SJSA1 (cell line): ENCODE measurements around the gene FAM83G. TPM values are rescaled to one million over a fixed set of nuclear protein-coding genes. Genes with fewer than 3 reads are reported as not detected.

Source experiments
- DNase-seq, 2 experiments: peaks; one replicate each; pipeline ENCODE4 v3.0.0-alpha.2; 2015 to 2020; ENCODE audit warnings: low spot score in 2 of 2, low read depth in 1 of 2
- H3K27ac ChIP-seq: fragments of 250-450 bp; sonication (Bioruptor Pico); 2 replicates; pipeline ENCODE4 v1.5.1; 2020; ENCODE audit warnings: mild to moderate bottlenecking, moderate library complexity
- H3K27me3 ChIP-seq: fragments of 250-450 bp; sonication (Bioruptor Pico); replicated peaks from 2 replicates; pipeline ENCODE4 v1.5.1; 2020; ENCODE audit warnings: mild to moderate bottlenecking, moderate library complexity
- H3K36me3 ChIP-seq: fragments of 250-450 bp; sonication (Bioruptor Pico); 2 replicates; pipeline ENCODE4 v1.5.1; 2020; ENCODE audit warnings: mild to moderate bottlenecking
- H3K4me1 ChIP-seq: fragments of 250-450 bp; sonication (Bioruptor Pico); replicated peaks from 2 replicates; pipeline ENCODE4 v1.6.1; 2021; ENCODE audit warnings: mild to moderate bottlenecking
- H3K4me3 ChIP-seq: fragments of 250-450 bp; sonication (Bioruptor Pico); 2 replicates; pipeline ENCODE4 v1.5.1; 2020; ENCODE audit warnings: mild to moderate bottlenecking
- H3K9me3 ChIP-seq: fragments of 250-450 bp; sonication (Bioruptor Pico); replicated peaks from 2 replicates; pipeline ENCODE4 v1.5.1; 2020; ENCODE audit warnings: mild to moderate bottlenecking
- total RNA-seq: library from RNA; depleted of rRNA; stranded (reverse); fragments of >200 nt; shearing (Covaris generic); gene quantifications from 2 replicates; pipeline ENCODE4 v1.2.3, GENCODE V29; 2014

Gene FAM83G
- total RNA-seq, 1 experiment from 2014 or later, result 6.7 TPM

GRCh38 chr17:19005789-19006430 is 1.3 kb upstream of the FAM83G start:
- Histone ChIP-seq H3K36me3 (peaks cover 18% of the 10 kb centered on the region), H3K4me1 (peaks cover 22% of the 10 kb centered on the region), H3K9me3 (no peaks in the 10 kb centered on the region), H3K4me3 (no peak overlapping the region), H3K27ac (no peak overlapping the region), H3K27me3 (no peaks in the 10 kb centered on the region)
- no peak for DNase-seq

- Histone ChIP-seq H3K4me3 (peak overlapping the region; percentile 68), H3K36me3 (peaks cover 18% of the 10 kb centered on the region), H3K27ac (peak overlapping the region; percentile 85), H3K9me3 (no peaks in the 10 kb centered on the region), H3K4me1 (peaks cover 19% of the 10 kb centered on the region), H3K27me3 (no peaks in the 10 kb centered on the region)
- no peak for DNase-seq
Observed at GRCh38 chr17:19005137-19005773, 691 bp upstream of the FAM83G start.

DNA sequence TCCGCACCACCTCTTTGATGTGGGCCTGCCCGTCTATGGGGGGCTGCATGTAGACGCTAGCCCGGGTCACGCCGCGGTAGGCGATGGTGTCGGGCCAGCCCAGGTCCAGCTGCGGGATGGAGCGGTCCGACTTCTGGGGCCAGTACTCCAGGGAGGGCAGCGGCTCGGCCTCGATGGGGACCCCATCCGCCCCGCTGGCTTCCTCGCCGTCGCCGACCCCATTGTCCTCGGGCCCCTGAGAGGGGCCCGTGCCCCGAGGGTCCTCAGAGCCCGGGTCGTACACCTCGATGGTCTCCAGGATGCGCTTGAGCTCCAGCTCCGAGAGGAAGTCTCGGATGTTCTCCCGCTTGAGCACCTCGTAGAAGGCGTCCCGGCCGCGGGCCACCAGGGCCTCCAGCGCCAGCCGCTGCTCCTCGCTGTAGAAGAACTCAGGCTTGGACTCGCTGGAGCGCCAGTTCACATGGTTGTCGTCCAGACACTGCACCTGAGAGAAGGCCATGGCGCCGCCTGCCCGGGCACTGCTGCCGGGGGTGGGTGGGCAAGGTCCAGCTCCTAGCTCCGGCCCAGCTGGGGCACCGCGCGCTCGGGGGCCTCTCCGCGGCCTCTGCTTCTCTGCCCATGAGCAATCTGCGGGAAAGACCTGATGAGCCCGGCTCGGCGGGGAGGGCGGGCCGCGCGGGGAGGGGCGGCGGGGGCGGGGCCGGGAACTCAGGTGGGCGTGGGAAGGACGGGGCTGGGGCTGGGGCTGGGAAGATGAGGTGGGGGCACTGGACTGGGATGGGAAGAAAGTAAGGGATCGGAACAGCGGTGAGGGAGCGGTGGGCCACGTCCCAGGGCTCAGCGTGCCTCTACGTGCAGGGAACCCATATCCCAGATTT is 782 bp downstream of the FAM83G start:
- H3K4me1 ChIP-seq, result peaks cover 19% of the 10 kb centered on the region
- H3K9me3 ChIP-seq, result no peaks in the 10 kb centered on the region
- peaks cover 18% of the 10 kb centered on the region for H3K36me3 ChIP-seq
- H3K27me3 ChIP-seq, result no peaks in the 10 kb centered on the region
- H3K4me3 ChIP-seq, result peak overlapping the region; percentile 68
- peak overlapping the region; percentile 85 for H3K27ac ChIP-seq
- DNase-seq, result no peak

DNA sequence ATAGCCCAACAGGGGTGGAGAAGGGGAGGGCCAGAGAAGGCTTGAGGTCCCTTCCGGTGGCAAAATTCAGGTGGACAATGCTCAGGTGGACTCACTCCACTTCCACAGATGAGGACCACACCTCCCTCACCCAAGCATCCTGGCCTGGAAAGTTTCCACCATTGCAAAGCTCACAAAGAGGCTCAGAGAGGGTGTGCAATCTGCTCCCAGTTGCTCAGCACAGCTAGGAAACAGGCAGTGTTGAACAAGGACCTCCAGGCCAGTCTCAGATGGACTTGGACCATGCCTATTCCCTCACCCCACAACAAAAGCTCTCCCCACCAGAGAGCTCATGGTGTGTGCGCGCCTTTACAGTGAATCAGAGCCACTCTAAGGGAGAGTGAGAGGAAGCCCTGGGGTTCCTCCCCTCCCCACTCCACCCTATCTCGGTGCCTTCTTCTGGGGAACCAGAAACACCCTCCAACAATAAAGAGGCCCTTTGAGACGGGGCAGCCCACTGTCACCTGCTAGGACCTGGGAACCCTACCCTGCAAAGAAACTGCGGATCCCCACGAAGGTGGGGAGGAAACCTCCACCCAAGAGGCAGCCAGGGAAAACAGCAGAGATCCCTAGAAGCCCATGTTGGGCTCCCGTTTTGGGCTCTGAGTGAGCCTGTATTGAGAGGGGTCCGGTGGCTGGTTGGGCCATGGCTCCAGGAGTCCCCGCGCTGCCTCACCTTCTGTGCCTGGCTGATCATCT is 1.6 kb downstream of the FAM83G start:
- Histone ChIP-seq H3K9me3 (no peaks in the 10 kb centered on the region), H3K36me3 (peaks cover 18% of the 10 kb centered on the region), H3K27me3 (no peaks in the 10 kb centered on the region), H3K4me3 (no peak overlapping the region; the same call in 1 of the 2 replicates), H3K27ac (no peak overlapping the region), H3K4me1 (peaks cover 19% of the 10 kb centered on the region)
- no peak for DNase-seq

DNA sequence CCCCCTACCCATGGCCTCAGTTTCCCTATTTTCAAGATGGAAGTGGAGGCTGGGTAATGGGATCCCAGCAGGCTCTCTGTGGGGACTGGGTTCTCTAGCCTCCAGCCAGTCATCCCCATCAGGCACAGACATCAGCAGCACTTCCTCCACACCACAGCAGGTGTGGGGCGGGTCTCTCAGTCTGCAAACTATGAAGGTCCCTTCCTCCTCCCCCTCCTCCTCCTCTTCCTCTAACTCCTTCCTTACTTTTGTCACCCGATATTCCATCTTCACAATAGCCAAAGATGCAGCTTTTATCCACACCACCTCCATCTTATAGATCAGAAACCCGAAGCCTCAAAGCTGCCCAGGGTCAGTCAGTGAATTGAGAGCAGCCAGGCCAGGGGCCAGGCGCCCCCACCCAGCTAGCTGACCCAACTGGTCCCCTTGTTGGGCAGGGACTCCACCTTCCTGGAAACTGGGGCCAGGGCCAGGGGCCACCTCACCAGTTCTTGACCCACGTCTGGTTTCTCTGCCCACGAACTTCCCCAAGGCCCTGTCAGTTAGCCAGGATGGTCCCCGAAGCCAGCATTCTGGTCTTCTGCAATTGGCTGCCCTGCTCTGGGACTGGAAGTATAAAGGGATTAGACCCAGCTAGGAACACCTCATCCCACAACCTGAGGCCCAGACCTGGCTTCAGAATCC is 2.5 kb downstream of the FAM83G start:
- Histone ChIP-seq H3K4me3 (no peak overlapping the region), H3K27me3 (no peaks in the 10 kb centered on the region), H3K9me3 (no peaks in the 10 kb centered on the region), H3K4me1 (peaks cover 19% of the 10 kb centered on the region), H3K36me3 (peaks cover 18% of the 10 kb centered on the region), H3K27ac (no peak overlapping the region)
- DNase-seq, result no peak

DNA sequence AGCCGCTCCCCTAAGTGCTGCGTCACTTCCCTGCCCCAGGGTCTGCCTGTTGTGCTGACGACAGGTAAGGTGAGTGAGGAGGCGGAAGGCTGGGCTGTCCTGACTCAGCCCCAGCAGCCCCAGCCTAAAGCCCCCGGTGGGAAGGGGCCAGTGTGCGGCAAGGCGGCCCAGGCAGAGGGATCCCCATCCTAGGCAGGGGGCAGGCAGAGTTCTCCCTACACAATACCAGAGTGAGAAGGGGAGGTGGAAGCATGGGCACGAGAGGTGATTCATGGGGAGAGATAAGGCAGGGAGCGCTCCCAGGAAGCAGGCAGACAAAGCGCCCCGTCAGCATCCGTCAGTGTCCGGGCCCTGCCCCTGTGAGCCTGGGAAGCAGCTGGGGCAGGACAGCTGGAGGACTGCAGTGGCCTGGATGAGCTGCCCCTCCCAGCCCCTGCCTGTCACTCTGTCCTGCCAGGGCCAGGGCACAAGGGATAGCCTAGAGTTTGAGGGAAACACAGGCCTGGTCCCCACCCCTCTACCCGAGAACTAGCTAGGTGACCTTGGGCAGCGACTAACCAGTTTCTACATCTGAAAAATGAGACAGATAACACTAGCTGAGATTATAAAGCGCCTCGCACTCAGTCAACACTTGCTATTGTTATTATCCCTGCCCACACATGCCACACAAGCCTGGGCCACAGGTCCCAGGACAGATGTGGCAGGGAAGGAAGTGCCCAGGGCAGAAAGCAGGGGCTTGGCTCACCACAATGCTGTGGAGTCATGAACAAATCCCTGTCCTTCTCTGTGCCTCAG is 3.8 kb downstream of the FAM83G start:
- no peaks in the 10 kb centered on the region for H3K9me3 ChIP-seq
- H3K4me3 ChIP-seq, result no peak overlapping the region
- no peaks in the 10 kb centered on the region for H3K27me3 ChIP-seq
- DNase-seq, result no peak
- peaks cover 22% of the 10 kb centered on the region for H3K36me3 ChIP-seq
- peaks cover 19% of the 10 kb centered on the region for H3K4me1 ChIP-seq
- no peak overlapping the region for H3K27ac ChIP-seq

DNA sequence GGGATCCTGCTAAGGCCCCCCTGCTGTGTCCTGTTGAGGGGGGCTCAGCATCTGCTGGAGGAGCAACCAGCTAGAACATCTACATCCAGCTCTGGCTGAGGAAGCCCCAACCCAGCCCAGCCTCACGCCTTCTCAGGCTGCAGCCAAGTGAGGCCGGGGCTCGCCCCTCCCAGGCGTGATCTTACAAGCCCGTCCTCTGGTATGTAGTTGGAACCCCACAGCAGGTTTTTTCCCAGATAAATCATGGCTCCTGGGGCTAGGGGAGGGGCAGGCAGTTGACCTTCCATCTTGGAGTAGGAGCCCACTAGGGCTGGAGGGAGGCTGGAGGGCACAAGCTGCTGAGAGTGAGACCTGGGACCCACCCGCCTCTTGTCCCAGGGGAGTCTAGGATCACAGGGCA is 4.7 kb downstream of the FAM83G start:
- DNase-seq, result no peak
- H3K27ac ChIP-seq, result no peak overlapping the region
- peaks cover 22% of the 10 kb centered on the region for H3K36me3 ChIP-seq
- H3K4me3 ChIP-seq, result no peak overlapping the region
- no peaks in the 10 kb centered on the region for H3K27me3 ChIP-seq
- 0 out of 2 replicates have a peak, but pooled peaks cover 2% of the 10 kb centered on the region for H3K9me3 ChIP-seq
- peaks cover 16% of the 10 kb centered on the region for H3K4me1 ChIP-seq

DNA sequence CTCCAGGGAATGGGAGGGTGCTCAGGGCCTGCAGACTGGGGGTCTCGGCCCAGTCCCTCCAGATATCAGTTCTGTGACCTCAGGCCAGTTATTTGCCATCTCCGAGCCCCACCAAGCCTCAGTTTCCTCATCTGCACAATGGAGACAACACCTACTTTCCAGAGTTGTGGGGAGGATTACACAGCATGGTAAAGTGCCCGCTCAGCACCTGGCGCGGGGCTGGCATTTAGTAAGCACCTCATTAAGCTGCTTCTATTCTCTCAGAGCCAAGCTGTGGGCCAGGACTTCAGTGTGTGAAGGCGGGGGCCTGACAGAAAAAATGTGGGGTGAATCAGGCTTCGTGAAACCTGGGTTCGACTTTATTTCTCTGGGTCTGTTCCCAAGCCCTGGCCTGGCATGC is 5.2 kb downstream of the FAM83G start:
- Histone ChIP-seq H3K4me3 (no peak overlapping the region), H3K27ac (no peak overlapping the region), H3K9me3 (0 out of 2 replicates have a peak, but pooled peaks cover 2% of the 10 kb centered on the region), H3K36me3 (peaks cover 22% of the 10 kb centered on the region), H3K4me1 (peaks cover 11% of the 10 kb centered on the region), H3K27me3 (no peaks in the 10 kb centered on the region)
- DNase-seq, result no peak

- Histone ChIP-seq H3K36me3 (peaks cover 16% of the 10 kb centered on the region), H3K27ac (no peak overlapping the region), H3K4me1 (no peaks in the 10 kb centered on the region), H3K9me3 (0 out of 2 replicates have a peak, but pooled peaks cover 2% of the 10 kb centered on the region), H3K4me3 (no peak overlapping the region), H3K27me3 (no peaks in the 10 kb centered on the region)
- DNase-seq, result no peak
Observed at GRCh38 chr17:18997650-18998196, 6.8 kb downstream of the FAM83G start.

- no peaks in the 10 kb centered on the region for H3K27me3 ChIP-seq
- H3K4me1 ChIP-seq, result no peaks in the 10 kb centered on the region
- DNase-seq, result no peak
- H3K27ac ChIP-seq, result no peak overlapping the region
- 0 out of 2 replicates have a peak, but pooled peaks cover 2% of the 10 kb centered on the region for H3K9me3 ChIP-seq
- H3K36me3 ChIP-seq, result peaks cover 12% of the 10 kb centered on the region
- no peak overlapping the region for H3K4me3 ChIP-seq
Observed at GRCh38 chr17:18996458-18996857, 8.1 kb downstream of the FAM83G start.

DNA sequence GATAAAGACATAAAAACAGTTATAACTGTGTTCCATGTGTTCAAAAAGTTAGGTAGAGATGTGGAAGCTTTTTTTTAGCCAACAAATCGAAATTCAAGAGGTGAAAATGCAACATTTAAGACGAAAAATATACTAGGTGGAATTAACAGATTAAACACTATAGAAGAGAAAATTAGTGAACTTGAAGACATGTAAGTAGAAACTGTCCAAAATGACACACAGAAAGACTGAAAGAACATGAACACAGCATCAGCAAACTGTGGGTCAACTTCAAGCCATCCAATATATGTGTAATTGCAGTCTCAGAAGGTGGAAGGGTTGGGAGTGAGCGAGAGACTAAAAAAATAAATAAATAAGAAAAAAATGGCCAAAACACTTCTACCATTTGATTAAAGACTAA is 9.3 kb downstream of the FAM83G start:
- Histone ChIP-seq H3K4me1 (no peaks in the 10 kb centered on the region), H3K9me3 (0 out of 2 replicates have a peak, but pooled peaks cover 2% of the 10 kb centered on the region), H3K27ac (no peak overlapping the region), H3K4me3 (no peak overlapping the region), H3K27me3 (no peaks in the 10 kb centered on the region), H3K36me3 (peaks cover 10% of the 10 kb centered on the region)
- DNase-seq, result no peak

DNA sequence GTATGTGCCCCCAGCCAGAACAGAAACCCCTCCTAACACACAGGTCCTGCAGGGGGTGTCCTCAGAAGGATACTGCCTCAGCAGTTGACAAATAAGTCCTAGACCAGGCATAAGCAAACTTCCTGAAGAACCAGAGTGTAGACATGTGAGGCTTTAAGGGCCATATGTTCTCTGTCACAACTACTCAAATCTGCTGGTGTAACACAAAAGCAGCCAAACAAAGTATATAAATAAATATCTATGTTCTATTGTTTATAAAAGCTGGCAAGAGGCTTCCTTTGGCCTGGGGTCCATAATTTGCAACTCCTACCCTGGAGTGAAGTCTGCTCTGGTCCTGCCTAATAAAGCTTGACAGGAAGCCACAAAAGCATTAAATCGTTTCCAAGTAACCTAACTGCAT is 9.9 kb downstream of the FAM83G start:
- H3K27me3 ChIP-seq, result no peaks in the 10 kb centered on the region
- no peak for DNase-seq
- 0 out of 2 replicates have a peak, but pooled peaks cover 2% of the 10 kb centered on the region for H3K9me3 ChIP-seq
- H3K4me3 ChIP-seq, result no peak overlapping the region
- no peak overlapping the region for H3K27ac ChIP-seq
- no peaks in the 10 kb centered on the region for H3K4me1 ChIP-seq
- H3K36me3 ChIP-seq, result peaks cover 10% of the 10 kb centered on the region
